ENCODE data around the gene KCTD4. TPM values are rescaled to one million over a fixed set of nuclear protein-coding genes. Genes with fewer than 3 reads are reported as not detected.

Gene KCTD4
- total and polyA plus RNA-seq, 10 of the 15 experiments (the other 5 are each of a cell fraction or from before 2014, with no cell fraction given): 0.09 TPM; not detected in 9

DNA sequence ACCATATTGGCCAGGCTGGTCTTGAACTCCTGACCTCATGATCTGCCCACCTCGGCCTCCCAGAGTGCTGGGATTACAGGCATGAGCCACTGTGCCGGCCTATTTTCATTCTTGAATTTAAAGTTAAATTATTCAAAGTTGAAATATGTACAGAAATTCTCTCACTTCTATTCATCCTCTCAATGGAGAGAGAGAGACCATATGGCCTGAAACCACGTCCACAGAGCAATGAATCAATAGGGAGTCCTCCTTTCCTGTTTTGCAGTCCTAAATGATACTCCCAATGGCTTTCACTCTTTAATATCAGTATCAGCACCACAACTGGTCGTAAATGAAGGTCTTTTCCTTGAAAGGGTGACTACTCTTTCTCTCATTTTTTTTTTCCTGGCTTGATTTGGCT, 30.5 kb upstream of the KCTD4 start (continued):
- no peak for TF ChIP-seq CHD2 (IDR thresholded peaks at IDR 0.05; ENCODE audit: borderline replicate concordance, low read depth, low read length)
- TF ChIP-seq CHD1 (IDR thresholded peaks at IDR 0.05; ENCODE audit: low read depth, low read length): no peak
- TF ChIP-seq GABPA (IDR thresholded peaks at IDR 0.05; ENCODE audit: low read depth): no peak
- no peak for TF ChIP-seq IRF4 (IDR thresholded peaks at IDR 0.05; ENCODE audit: low read depth, low read length)
- no peak for TF ChIP-seq TBL1XR1 (IDR thresholded peaks at IDR 0.05; ENCODE audit: low read depth, low read length)
- no peak for TF ChIP-seq SPI1 (IDR thresholded peaks at IDR 0.05; ENCODE audit: borderline replicate concordance, insufficient read depth, low read depth, low read length)
- no peak for TF ChIP-seq KAT2A (conservative IDR thresholded peaks at IDR 0.05; ENCODE audit: control insufficient read depth, low read depth, low read length)
- TF ChIP-seq, protein P1, sequence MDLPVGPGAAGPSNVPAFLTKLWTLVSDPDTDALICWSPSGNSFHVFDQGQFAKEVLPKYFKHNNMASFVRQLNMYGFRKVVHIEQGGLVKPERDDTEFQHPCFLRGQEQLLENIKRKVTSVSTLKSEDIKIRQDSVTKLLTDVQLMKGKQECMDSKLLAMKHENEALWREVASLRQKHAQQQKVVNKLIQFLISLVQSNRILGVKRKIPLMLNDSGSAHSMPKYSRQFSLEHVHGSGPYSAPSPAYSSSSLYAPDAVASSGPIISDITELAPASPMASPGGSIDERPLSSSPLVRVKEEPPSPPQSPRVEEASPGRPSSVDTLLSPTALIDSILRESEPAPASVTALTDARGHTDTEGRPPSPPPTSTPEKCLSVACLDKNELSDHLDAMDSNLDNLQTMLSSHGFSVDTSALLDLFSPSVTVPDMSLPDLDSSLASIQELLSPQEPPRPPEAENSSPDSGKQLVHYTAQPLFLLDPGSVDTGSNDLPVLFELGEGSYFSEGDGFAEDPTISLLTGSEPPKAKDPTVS (IDR thresholded peaks at IDR 0.05; ENCODE audit: low read depth, low read length): no peak
- no peak for TF ChIP-seq MTA2 (IDR thresholded peaks at IDR 0.05; ENCODE audit: low read depth)
- TF ChIP-seq, protein P2, sequence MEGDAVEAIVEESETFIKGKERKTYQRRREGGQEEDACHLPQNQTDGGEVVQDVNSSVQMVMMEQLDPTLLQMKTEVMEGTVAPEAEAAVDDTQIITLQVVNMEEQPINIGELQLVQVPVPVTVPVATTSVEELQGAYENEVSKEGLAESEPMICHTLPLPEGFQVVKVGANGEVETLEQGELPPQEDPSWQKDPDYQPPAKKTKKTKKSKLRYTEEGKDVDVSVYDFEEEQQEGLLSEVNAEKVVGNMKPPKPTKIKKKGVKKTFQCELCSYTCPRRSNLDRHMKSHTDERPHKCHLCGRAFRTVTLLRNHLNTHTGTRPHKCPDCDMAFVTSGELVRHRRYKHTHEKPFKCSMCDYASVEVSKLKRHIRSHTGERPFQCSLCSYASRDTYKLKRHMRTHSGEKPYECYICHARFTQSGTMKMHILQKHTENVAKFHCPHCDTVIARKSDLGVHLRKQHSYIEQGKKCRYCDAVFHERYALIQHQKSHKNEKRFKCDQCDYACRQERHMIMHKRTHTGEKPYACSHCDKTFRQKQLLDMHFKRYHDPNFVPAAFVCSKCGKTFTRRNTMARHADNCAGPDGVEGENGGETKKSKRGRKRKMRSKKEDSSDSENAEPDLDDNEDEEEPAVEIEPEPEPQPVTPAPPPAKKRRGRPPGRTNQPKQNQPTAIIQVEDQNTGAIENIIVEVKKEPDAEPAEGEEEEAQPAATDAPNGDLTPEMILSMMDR (IDR thresholded peaks at IDR 0.05 in 2 of 3, conservative IDR thresholded peaks at IDR 0.05 in 1 of 3; ENCODE audit: control insufficient read depth in 2 of 3, extremely low read depth in 1 of 3, insufficient read depth in 1 of 3, low read depth in 3 of 3, low read length in 3 of 3): no peak
- TF ChIP-seq, protein P3, sequence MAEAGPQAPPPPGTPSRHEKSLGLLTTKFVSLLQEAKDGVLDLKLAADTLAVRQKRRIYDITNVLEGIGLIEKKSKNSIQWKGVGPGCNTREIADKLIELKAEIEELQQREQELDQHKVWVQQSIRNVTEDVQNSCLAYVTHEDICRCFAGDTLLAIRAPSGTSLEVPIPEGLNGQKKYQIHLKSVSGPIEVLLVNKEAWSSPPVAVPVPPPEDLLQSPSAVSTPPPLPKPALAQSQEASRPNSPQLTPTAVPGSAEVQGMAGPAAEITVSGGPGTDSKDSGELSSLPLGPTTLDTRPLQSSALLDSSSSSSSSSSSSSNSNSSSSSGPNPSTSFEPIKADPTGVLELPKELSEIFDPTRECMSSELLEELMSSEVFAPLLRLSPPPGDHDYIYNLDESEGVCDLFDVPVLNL (IDR thresholded peaks at IDR 0.05; ENCODE audit: low read depth, low read length): no peak
- no peak for TF ChIP-seq ZNF207 (IDR thresholded peaks at IDR 0.05; ENCODE audit: borderline replicate concordance)

Measured in GM12878 (cell line).